SK-N-SH treated with all-trans-retinoic acid at 6 μM for 48 hours (cell line): ENCODE measurements around the gene TRUB1.

Experiments used
- ATAC-seq: fragments of 200-7000 bp; cut with Tn5 transposase; 3 replicates; pipeline ENCODE4 v1.9.1; 2020; ENCODE audit warnings: mild to moderate bottlenecking, moderate library complexity
- ARNTL ChIP-seq: fragments of 450-650 bp; formaldehyde crosslinking; IDR thresholded peaks from 2 replicates; pipeline ENCODE4 v1.5.0; 2020; ENCODE audit warnings: low read depth, mild to moderate bottlenecking, moderate library complexity, borderline replicate concordance
- BACH2 ChIP-seq: fragments of 250-450 bp; sonication (Bioruptor Pico); IDR thresholded peaks from 2 replicates; pipeline ENCODE4 v1.9.0; 2021; ENCODE audit warnings: mild to moderate bottlenecking, borderline replicate concordance
- CREB5 ChIP-seq: fragments of 250-450 bp; sonication (Bioruptor Pico); IDR thresholded peaks from 2 replicates; pipeline ENCODE4 v1.5.1; 2020; ENCODE audit warnings: low read depth, mild to moderate bottlenecking, moderate library complexity
- CSDC2 ChIP-seq: fragments of 250-450 bp; sonication (Bioruptor Pico); IDR thresholded peaks from 2 replicates; pipeline ENCODE4 v1.5.0; 2020; ENCODE audit warnings: mild to moderate bottlenecking, moderate library complexity
- CSRNP3 ChIP-seq: fragments of 250-450 bp; sonication (Bioruptor Pico); IDR thresholded peaks from 2 replicates; pipeline ENCODE4 v1.5.1; 2021; ENCODE audit warnings: mild to moderate bottlenecking, moderate library complexity
- ESRRG ChIP-seq: fragments of 250-450 bp; sonication (Bioruptor Pico); IDR thresholded peaks from 2 replicates; pipeline ENCODE4 v1.6.1; 2021; ENCODE audit warnings: mild to moderate bottlenecking
- GLIS3 ChIP-seq: fragments of 250-450 bp; sonication (Bioruptor Pico); IDR thresholded peaks from 2 replicates; pipeline ENCODE4 v1.5.0; 2020; ENCODE audit warnings: mild to moderate bottlenecking, moderate library complexity
- ISL1 ChIP-seq: fragments of 250-450 bp; sonication (Bioruptor Pico); IDR thresholded peaks from 2 replicates; pipeline ENCODE4 v2.1.2; 2022; ENCODE audit warnings: mild to moderate bottlenecking, moderate library complexity
- OSR1 ChIP-seq: fragments of 250-450 bp; sonication (Bioruptor Pico); IDR thresholded peaks from 2 replicates; pipeline ENCODE4 v1.8.0; 2022; ENCODE audit warnings: moderate library complexity, mild to moderate bottlenecking, inconsistent platforms
- PATZ1 ChIP-seq: fragments of 250-450 bp; sonication (Bioruptor Pico); IDR thresholded peaks from 2 replicates; pipeline ENCODE4 v1.8.0; 2020; ENCODE audit warnings: mild to moderate bottlenecking, moderate library complexity, borderline replicate concordance
- POU6F1 ChIP-seq: fragments of 250-450 bp; sonication (Bioruptor Pico); IDR thresholded peaks from 2 replicates; pipeline ENCODE4 v1.8.0; 2021; ENCODE audit warnings: low read depth, mild to moderate bottlenecking, moderate library complexity, borderline replicate concordance
- PPARA ChIP-seq: fragments of 250-450 bp; sonication (Bioruptor Pico); IDR thresholded peaks from 2 replicates; pipeline ENCODE4 v1.5.0; 2020; ENCODE audit warnings: mild to moderate bottlenecking, borderline replicate concordance
- RARB ChIP-seq: fragments of 250-450 bp; sonication (Bioruptor Pico); IDR thresholded peaks from 2 replicates; pipeline ENCODE4 v1.8.0; 2021; ENCODE audit warnings: mild to moderate bottlenecking, moderate library complexity
- SNAI2 ChIP-seq: fragments of 250-450 bp; sonication (Bioruptor Pico); IDR thresholded peaks from 2 replicates; pipeline ENCODE4 v1.5.0; 2020; ENCODE audit warnings: mild to moderate bottlenecking, moderate library complexity
- TCF4 ChIP-seq: fragments of 250-450 bp; sonication (Bioruptor Pico); IDR thresholded peaks from 2 replicates; pipeline ENCODE4 v1.8.0; 2021; ENCODE audit warnings: mild to moderate bottlenecking, moderate library complexity, borderline replicate concordance
- TOX ChIP-seq: fragments of 250-450 bp; sonication (Bioruptor Pico); IDR thresholded peaks from 2 replicates; pipeline ENCODE4 v1.8.0; 2021; ENCODE audit warnings: mild to moderate bottlenecking, moderate library complexity, borderline replicate concordance
- TSHZ2 ChIP-seq: fragments of 250-450 bp; sonication (Bioruptor Pico); IDR thresholded peaks from 2 replicates; pipeline ENCODE4 v1.5.0; 2020; ENCODE audit warnings: mild to moderate bottlenecking, moderate library complexity
- ZC3H10 ChIP-seq: fragments of 250-450 bp; sonication (Bioruptor Pico); IDR thresholded peaks from 2 replicates; pipeline ENCODE4 v1.5.1; 2021; ENCODE audit warnings: mild to moderate bottlenecking, moderate library complexity
- ZFP3 ChIP-seq: fragments of 250-450 bp; sonication (Bioruptor Pico); IDR thresholded peaks from 2 replicates; pipeline ENCODE4 v1.5.0; 2020; ENCODE audit warnings: mild to moderate bottlenecking, moderate library complexity
- ZFP30 ChIP-seq: fragments of 450-650 bp; formaldehyde crosslinking; IDR thresholded peaks from 2 replicates; pipeline ENCODE4 v1.5.0; 2022; ENCODE audit warnings: mild to moderate bottlenecking, moderate library complexity
- ZNF565 ChIP-seq: fragments of 450-650 bp; formaldehyde crosslinking; conservative IDR thresholded peaks from 2 replicates; pipeline ENCODE4 v1.5.0; 2020; ENCODE audit warnings: low read depth, mild to moderate bottlenecking, moderate library complexity
- ZNF70 ChIP-seq: fragments of 450-650 bp; formaldehyde crosslinking; IDR thresholded peaks from 2 replicates; pipeline ENCODE4 v1.5.0; 2020; ENCODE audit warnings: mild to moderate bottlenecking, moderate library complexity
- ZNF8 ChIP-seq: fragments of 450-650 bp; formaldehyde crosslinking; IDR thresholded peaks from 2 replicates; pipeline ENCODE4 v1.5.0; 2020; ENCODE audit warnings: mild to moderate bottlenecking, moderate library complexity

Gene TRUB1

GRCh38 chr10:114915294-114915693 is 22.7 kb upstream of the TRUB1 start:
- TF ChIP-seq TOX (CRISPR knock-in tag), result no peak
- TF ChIP-seq GLIS3 (CRISPR knock-in tag), result no peak
- TF ChIP-seq ARNTL, result no peak
- TF ChIP-seq ZNF70 (CRISPR knock-in tag), result no peak
- TF ChIP-seq ZNF565, result no peak
- TF ChIP-seq ZNF8 (CRISPR knock-in tag), result no peak
- TF ChIP-seq PPARA (CRISPR knock-in tag), result no peak
- no peak for TF ChIP-seq SNAI2 (CRISPR knock-in tag)
- no peak for TF ChIP-seq ZFP3 (CRISPR knock-in tag)
- TF ChIP-seq, all 23 proteins: peak for 0
- ATAC-seq, result no peak

GRCh38 chr10:114916653-114917052 is 21.3 kb upstream of the TRUB1 start:
- TF ChIP-seq ZNF8 (CRISPR knock-in tag), result no peak
- no peak for TF ChIP-seq BACH2
- TF ChIP-seq CREB5, result no peak
- TF ChIP-seq ZNF565, result no peak
- TF ChIP-seq TCF4 (CRISPR knock-in tag), result no peak
- no peak for TF ChIP-seq PATZ1
- no peak for TF ChIP-seq ESRRG (CRISPR knock-in tag)
- TF ChIP-seq ZFP30 (CRISPR knock-in tag), result no peak
- no peak for TF ChIP-seq RARB
- TF ChIP-seq ISL1 (CRISPR knock-in tag), result no peak
- no peak for TF ChIP-seq CSDC2
- no peak for TF ChIP-seq ARNTL
- TF ChIP-seq OSR1 (CRISPR knock-in tag), result no peak
- TF ChIP-seq TSHZ2 (CRISPR knock-in tag), result no peak

GRCh38 chr10:114917459-114917858 is 20.5 kb upstream of the TRUB1 start:
- ATAC-seq, result no peak
- TF ChIP-seq RARB (no peak), ESRRG (CRISPR knock-in tag) (no peak), ZC3H10 (CRISPR knock-in tag) (no peak), CSRNP3 (CRISPR knock-in tag) (no peak), ZFP30 (CRISPR knock-in tag) (no peak), TCF4 (CRISPR knock-in tag) (no peak), ZNF70 (CRISPR knock-in tag) (no peak), POU6F1 (CRISPR knock-in tag) (no peak)

More at GRCh38 chr10:114916653-114917052, 21.3 kb upstream of the TRUB1 start:
- no peak for ATAC-seq
